HCEC 1CT (cell line): ENCODE data around the gene MCM10.

Experiments
- DNase-seq: peaks from one replicate; pipeline ENCODE4 v3.0.0-alpha.2; 2017

MCM10 gene

GRCh38 chr10:13167568-13167967, 6.2 kb downstream of the MCM10 start:
- DNase-seq: no peak

DNA sequence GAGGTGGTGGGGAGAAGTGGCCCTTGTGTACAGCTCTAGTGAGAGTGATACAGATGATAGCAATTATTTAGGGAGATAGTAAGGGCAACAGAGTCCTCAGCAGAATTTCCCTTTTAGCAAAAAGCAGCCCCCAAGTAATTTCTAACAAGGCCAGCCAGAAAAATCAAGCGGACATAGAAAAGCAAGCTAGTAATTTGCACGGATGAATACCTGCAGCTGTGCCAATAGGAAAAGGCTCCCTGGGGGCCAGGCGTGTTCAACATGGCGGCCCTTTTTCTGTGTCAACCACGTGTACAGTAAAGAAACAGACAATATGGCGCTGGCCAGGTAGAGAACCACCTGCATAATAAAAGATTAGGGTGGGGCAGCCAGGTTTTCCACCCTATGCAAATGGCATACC, 7.4 kb downstream of the MCM10 start:
- DNase-seq: no peak

- no peak for DNase-seq
Measured at GRCh38 chr10:13173616-13174015, 12.3 kb downstream of the MCM10 start.

DNA sequence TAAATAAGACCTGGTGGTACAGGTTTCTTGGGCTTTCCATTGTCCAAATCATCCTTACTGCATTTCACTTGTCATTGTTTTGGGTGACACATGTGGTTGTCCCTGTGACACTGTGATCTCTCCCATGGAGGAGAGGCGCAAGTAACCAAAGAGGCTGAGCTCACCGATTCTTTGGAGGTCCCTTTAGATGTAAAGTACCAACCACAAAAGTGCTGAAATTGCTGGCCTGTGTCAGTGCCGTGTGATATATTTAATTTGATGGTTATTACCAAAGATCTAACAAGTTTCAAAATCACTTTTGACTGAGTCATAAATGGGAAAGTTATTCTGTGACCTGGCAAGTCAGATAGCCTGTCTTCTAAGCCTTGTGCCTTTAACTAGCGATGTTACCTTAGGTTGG, 19.4 kb downstream of the MCM10 start:
- DNase-seq: no peak

DNA sequence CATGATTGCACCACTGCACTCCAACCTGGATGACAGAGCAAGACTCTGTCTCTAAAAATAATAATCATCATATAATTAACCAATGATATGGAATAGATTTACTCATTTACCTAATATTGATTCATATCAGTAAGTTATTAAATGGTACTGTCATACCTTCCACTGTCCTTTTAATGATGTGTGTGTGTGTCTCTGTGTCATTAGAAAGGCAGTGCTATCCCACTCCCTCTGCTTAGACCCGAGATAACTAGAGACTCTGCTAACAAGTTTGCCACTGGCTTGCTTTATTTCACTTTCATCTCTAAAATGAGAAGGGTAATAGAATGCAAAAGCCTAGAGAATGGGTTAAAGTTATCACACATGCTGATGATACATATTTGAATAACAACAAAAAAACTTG, 21.1 kb downstream of the MCM10 start:
- DNase-seq: no peak

- DNase-seq: no peak
Measured at GRCh38 chr10:13183625-13184024, 22.3 kb downstream of the MCM10 start.

GRCh38 chr10:13184276-13184675, 22.9 kb downstream of the MCM10 start:
- no peak for DNase-seq

GRCh38 chr10:13184730-13185514, 23.6 kb downstream of the MCM10 start:
- no peak for DNase-seq

GRCh38 chr10:13187135-13187534, 25.8 kb downstream of the MCM10 start:
- no peak for DNase-seq

GRCh38 chr10:13188593-13188992, 27.2 kb downstream of the MCM10 start:
- no peak for DNase-seq

GRCh38 chr10:13189961-13190360, 28.6 kb downstream of the MCM10 start:
- no peak for DNase-seq

DNA sequence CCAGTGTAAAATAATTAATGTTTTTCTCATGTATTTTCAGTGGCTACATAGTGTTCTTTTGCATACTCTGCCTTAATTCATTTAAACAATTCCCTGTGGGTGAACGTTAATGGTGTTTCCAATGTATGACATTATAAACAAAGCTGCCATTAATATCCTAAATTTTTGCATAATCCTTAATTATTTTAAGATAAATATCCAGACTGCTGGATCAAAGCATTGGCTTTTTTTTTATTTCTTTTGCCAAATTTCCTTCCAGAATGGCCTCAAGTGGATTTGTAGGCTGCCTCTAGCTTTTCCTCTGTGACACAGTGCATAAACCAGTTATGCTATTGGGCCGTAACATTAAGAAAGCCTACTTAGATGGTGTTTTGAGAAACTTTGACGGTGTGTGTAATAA, 29.5 kb downstream of the MCM10 start:
- no peak for DNase-seq

DNA sequence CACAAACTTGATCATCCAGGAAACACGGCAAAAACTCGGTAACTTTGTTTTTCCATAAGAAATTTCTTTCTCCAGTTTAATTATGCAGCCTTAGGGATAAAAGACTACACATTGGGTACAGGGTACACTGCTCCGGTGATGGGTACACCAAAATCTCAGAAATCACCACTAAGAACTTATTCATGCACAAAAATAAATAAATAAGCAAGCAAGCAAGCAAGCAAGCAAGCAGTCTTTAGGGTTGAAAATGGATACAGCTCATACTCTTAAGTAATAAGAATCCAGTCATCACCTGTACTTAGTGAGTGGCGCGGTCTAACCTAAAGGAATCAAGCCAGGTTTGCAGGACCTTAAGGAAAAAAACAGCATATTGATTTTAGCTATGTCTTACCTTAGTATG, 30.0 kb downstream of the MCM10 start:
- no peak for DNase-seq

DNA sequence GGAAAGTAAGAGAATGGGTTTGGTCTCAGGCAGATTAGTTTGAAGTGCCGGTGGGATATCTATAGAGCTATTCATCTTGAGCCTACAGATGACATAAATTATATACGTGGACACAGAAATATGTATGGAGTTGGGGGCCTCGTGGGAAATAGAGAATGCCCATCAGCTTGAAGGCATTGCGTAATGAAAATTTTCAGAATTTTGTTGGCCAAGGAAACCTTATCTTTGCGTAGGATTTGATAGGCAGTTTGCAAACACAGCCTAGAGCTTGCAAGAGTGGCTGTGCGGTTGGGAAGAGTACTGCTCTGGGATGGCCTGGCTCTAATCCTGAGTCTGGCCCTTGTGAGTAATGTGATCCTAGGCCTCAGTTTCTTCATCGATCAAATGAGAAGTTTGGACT, 32.3 kb downstream of the MCM10 start:
- no peak for DNase-seq

GRCh38 chr10:13195016-13195415, 33.7 kb downstream of the MCM10 start:
- DNase-seq: no peak

DNA sequence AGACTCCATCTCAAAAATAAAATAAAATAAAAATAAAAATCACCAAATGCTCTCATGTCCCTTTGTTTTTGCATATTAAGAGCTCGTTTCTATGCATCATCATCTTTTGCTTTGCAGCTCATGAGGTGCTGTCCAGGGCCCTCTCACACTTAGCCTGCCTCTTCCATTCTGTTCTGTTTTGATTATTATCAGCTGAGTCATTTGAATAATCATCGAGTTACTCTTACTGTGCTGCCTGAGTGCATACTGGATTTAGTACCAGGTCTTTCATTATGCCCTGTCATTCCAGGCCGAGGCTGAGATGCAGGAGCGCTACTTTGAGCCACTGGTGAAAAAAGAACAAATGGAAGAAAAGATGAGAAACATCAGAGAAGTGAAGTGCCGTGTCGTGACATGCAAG, 39.8 kb downstream of the MCM10 start:
- DNase-seq: no peak

DNA sequence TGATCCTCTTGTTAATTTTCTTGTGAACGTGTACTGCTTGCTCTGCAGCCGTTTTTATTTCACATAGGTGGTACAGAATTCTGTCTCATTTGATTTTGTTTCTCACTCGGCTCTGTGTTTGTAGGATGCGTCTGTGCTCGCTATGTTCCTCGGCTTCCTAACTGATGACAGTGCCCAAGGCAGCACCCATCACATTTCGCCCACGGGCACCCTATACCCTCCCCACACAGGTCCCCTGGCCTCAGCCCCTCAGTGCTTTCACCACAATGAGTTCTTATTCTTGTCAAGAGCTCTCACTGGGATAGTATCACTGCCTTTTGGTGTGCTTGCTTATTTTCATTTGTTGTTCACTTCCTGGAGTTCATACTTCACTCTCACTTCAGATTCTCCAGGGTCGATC, 44.7 kb downstream of the MCM10 start:
- no peak for DNase-seq

DNA sequence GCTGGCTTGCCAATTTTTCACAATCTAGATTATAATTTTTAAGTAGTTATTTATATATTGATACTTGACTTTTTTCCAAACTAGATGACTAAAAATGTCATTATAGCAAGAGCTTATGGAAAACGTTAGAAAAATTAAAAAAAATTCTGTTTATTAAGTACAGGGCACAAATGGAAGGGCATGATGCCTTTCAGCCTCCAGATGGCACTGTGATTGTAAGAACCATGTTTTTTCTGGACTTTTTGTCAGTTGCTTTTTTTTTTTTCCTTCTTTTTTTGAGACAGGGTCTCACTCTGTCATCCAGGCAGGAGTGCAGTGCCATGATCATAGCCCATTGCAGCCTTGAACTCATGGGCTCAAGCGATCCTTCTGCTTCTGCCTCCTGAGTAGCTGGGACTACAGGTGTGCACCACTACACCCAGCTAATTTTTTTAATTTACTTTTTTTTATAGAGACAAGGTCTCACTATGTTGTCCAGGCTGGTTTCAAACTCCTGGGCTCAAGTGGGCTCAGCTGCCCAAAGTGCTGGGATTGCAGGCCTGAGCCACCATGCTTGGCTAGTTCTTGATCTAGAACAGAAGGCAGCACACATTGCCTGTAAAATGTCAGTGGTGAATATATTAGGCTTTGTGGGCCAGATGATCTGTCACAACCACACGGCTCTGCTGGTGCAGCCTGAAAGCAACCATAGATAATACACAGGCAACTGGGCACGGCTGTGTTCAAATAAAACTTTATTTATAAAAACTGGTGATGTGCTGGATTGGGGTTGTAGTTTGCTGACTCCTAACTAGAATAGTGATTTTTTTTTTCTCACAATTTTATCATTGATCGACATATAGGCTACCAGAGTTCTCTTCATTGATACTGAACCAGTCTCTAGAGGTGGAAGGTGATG, 45.4 kb downstream of the MCM10 start:
- DNase-seq: peak; percentile 19

DNA sequence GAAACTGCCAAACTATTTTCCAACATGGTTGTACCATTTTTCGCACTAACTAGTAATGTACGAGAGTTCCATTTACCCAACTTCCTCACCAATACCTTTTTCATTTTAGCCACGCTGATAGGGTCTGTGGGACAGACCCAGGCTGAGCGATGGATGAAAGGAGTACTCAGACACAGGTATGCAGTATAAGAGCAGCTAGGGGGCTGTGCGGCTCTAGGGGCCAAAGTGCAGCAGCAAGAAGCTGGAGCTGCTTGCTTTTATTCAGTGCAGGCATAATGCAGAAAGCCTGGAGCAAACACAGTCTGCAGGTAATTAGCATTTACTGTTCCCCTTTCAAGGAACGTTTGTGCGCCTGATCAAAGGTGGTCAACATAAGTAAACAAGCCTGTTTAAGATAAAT, 51.8 kb downstream of the MCM10 start:
- no peak for DNase-seq

DNA sequence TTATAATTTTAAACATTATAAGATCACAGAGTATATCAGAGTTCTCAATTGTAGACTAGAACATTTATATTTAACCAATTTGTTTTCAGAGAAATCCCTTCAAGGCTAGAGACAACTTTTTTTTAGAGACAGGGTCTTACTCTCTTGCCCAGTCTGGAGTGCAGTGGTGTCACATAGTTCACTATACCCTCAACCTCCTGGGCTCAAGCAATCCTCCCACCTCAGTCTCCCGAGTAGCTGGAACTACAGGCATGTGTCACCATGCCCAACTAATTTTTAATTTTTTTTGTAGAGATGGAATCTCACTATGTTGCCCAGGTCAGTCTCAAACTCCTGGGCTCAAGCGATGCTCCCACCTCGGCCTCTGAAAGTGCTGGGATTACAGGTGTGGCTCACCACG, 57.5 kb downstream of the MCM10 start:
- no peak for DNase-seq

- DNase-seq: no peak
Measured at GRCh38 chr10:13219685-13220670, 58.6 kb downstream of the MCM10 start.

DNA sequence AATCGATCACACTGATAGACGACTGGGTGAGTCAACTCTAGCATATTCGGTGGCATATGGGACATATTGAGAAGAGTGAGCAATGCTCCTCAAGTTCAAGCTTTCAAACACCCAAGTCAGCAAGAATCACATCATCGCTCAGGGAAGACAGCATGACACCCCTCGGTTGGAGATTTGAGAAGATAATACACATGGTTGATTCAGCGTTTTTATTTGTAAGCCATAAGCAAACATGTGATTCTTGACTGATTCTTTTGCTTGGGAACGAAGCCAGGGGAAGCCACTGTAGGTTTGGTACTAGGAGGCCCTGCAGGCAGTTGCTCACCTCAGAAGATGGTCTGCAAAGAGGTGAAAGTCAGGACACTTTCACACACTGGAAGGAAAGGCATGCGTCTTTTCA, 60.2 kb downstream of the MCM10 start:
- no peak for DNase-seq

DNA sequence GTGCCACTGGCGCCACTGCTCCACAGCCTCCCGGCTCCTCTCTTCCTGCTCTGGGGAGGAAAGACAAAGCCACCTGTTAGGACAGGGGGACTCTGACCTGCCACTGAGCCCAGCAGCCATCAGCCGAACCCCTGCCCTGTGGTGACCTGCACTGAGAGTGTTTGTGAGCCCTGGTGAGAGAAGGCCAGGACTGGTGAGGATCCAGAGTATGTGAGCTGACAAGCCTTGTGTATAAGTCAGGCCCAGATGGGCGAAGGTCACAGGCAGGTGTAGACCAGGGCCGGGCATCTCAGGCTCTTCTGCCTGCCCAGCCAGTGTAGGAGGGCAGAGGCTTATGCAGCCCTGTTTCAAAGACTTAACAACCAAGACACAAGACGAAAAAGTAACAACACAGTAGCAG, 60.8 kb downstream of the MCM10 start:
- no peak for DNase-seq
